DOHH2 (cell line): ENCODE measurements around the gene NCKAP5.

Experiments
- H3F3A ChIP-seq: fragments of 200-600 bp; sonication (generic), shearing (Covaris generic); 2 replicates; pipeline ENCODE4 v1.6.0; 2016; ENCODE audit warnings: antibody characterized with exemption, mild to moderate bottlenecking; ENCODE audit not compliant: control insufficient read depth, insufficient read depth
- H3K27ac ChIP-seq: fragments of 200-600 bp; sonication (generic); 2 replicates; pipeline ENCODE4 v1.5.1; 2014; ENCODE audit warnings: low read depth, mild to moderate bottlenecking, low read length, moderate library complexity
- H3K27me3 ChIP-seq: fragments of 200-600 bp; sonication (generic); 2 replicates; pipeline ENCODE4 v1.6.1; 2014; ENCODE audit warnings: mild to moderate bottlenecking, low read length, mixed read lengths; ENCODE audit not compliant: control insufficient read depth
- H3K36me3 ChIP-seq: fragments of 200-600 bp; sonication (generic); 2 replicates; pipeline ENCODE4 v1.6.1; 2014; ENCODE audit warnings: mild to moderate bottlenecking, low read length, moderate library complexity, mixed read lengths; ENCODE audit not compliant: control insufficient read depth
- H3K4me1 ChIP-seq: fragments of 200-600 bp; sonication (generic); 2 replicates; pipeline ENCODE4 v1.6.1; 2014; ENCODE audit warnings: mild to moderate bottlenecking, low read length, mixed read lengths; ENCODE audit not compliant: control insufficient read depth
- H3K4me2 ChIP-seq: fragments of 200-600 bp; sonication (generic); 2 replicates; pipeline ENCODE4 v1.6.0; 2014; ENCODE audit warnings: mild to moderate bottlenecking, low read length, moderate library complexity
- H3K4me3 ChIP-seq: fragments of 200-600 bp; sonication (generic); 2 replicates; pipeline ENCODE4 v1.5.1; 2014; ENCODE audit warnings: mild to moderate bottlenecking, low read length, mixed read lengths
- H3K79me2 ChIP-seq: fragments of 200-600 bp; sonication (generic); 2 replicates; pipeline ENCODE4 v1.6.1; 2014; ENCODE audit warnings: mild to moderate bottlenecking, low read length, mixed read lengths; ENCODE audit not compliant: control insufficient read depth
- H3K9me2 ChIP-seq: fragments of 200-600 bp; sonication (generic); replicated peaks from 2 replicates; pipeline ENCODE4 v1.6.1; 2014; ENCODE audit warnings: mild to moderate bottlenecking, low read length, mixed read lengths; ENCODE audit not compliant: control insufficient read depth
- H3K9me3 ChIP-seq: fragments of 200-600 bp; sonication (generic); 2 replicates; pipeline ENCODE4 v1.6.1; 2014; ENCODE audit warnings: antibody characterized with exemption, low read length, mixed read lengths; ENCODE audit not compliant: control insufficient read depth, insufficient read depth
- H4K20me1 ChIP-seq: fragments of 200-600 bp; sonication (generic); 2 replicates; pipeline ENCODE4 v1.6.0; 2014; ENCODE audit warnings: low read depth, mild to moderate bottlenecking, antibody characterized with exemption, low read length, moderate library complexity; ENCODE audit not compliant: control insufficient read depth, insufficient read depth
- CTCF ChIP-seq: fragments of 200-600 bp; sonication (generic); IDR thresholded peaks from one replicate; pipeline ENCODE4 v1.5.1; 2014; ENCODE audit warnings: antibody characterized with exemption, mild to moderate bottlenecking, low read depth, low read length; ENCODE audit not compliant: poor library complexity, severe bottlenecking
- EZH2phosphoT487 ChIP-seq: fragments of 200-600 bp; sonication (generic); IDR thresholded peaks from 2 replicates; pipeline ENCODE4 v1.6.1; 2017; ENCODE audit warnings: borderline replicate concordance, mild to moderate bottlenecking, antibody characterized with exemption, low read length, moderate library complexity, mixed read lengths

The NCKAP5 gene

GRCh38 chr2:132783883-132784282, 784.4 kb downstream of the NCKAP5 start:
- no peaks in the 10 kb centered on the region for H3K36me3 ChIP-seq
- H3K4me3 ChIP-seq = no peak overlapping the region
- H3K27ac ChIP-seq = no peak overlapping the region
- H3K4me1 ChIP-seq = no peaks in the 10 kb centered on the region
- TF ChIP-seq CTCF (no peak), EZH2phosphoT487 (no peak)
- H3K9me3 ChIP-seq = no peaks in the 10 kb centered on the region; the same call in 1 of the 2 replicates
- no peaks in the 10 kb centered on the region for H4K20me1 ChIP-seq
- H3K27me3 ChIP-seq = no peaks in the 10 kb centered on the region
- no peaks in the 10 kb centered on the region for H3F3A ChIP-seq
- H3K9me2 ChIP-seq = no peaks in the 10 kb centered on the region
- H3K79me2 ChIP-seq = no peaks in the 10 kb centered on the region
- no peak overlapping the region for H3K4me2 ChIP-seq

- H3K9me2 ChIP-seq = no peaks in the 10 kb centered on the region
- H3K4me3 ChIP-seq = no peak overlapping the region
- no peaks in the 10 kb centered on the region for H3K79me2 ChIP-seq
- H3F3A ChIP-seq = no peaks in the 10 kb centered on the region
- TF ChIP-seq CTCF (no peak), EZH2phosphoT487 (no peak)
- H4K20me1 ChIP-seq = no peaks in the 10 kb centered on the region
- no peak overlapping the region for H3K27ac ChIP-seq
- H3K36me3 ChIP-seq = no peaks in the 10 kb centered on the region
- H3K4me2 ChIP-seq = no peak overlapping the region
- no peaks in the 10 kb centered on the region for H3K4me1 ChIP-seq
- no peaks in the 10 kb centered on the region; the same call in 1 of the 2 replicates for H3K9me3 ChIP-seq
- no peaks in the 10 kb centered on the region for H3K27me3 ChIP-seq
These were observed 786.0 kb downstream of the NCKAP5 start for GRCh38 chr2:132782176-132782783.

- Histone ChIP-seq H3K27me3 (no peaks in the 10 kb centered on the region), H3K4me1 (no peaks in the 10 kb centered on the region), H3K9me3 (no peaks in the 10 kb centered on the region; the same call in 1 of the 2 replicates), H3K4me2 (no peak overlapping the region), H3K9me2 (no peaks in the 10 kb centered on the region), H3K79me2 (no peaks in the 10 kb centered on the region), H3K36me3 (no peaks in the 10 kb centered on the region), H4K20me1 (no peaks in the 10 kb centered on the region), H3K27ac (no peak overlapping the region), H3K4me3 (no peak overlapping the region), H3F3A (no peaks in the 10 kb centered on the region)
- TF ChIP-seq EZH2phosphoT487 (no peak), CTCF (no peak)
These were observed 787.6 kb downstream of the NCKAP5 start for GRCh38 chr2:132780651-132781050.

GRCh38 chr2:132779206-132779721, 789.0 kb downstream of the NCKAP5 start:
- TF ChIP-seq CTCF (no peak), EZH2phosphoT487 (no peak)
- Histone ChIP-seq H3K9me2 (no peaks in the 10 kb centered on the region), H3F3A (no peaks in the 10 kb centered on the region), H4K20me1 (no peaks in the 10 kb centered on the region), H3K36me3 (no peaks in the 10 kb centered on the region), H3K4me3 (no peak overlapping the region), H3K9me3 (no peaks in the 10 kb centered on the region), H3K4me1 (no peaks in the 10 kb centered on the region), H3K79me2 (no peaks in the 10 kb centered on the region), H3K27me3 (no peaks in the 10 kb centered on the region), H3K27ac (no peak overlapping the region), H3K4me2 (no peak overlapping the region)
